HepG2 (cell line): ENCODE data around the gene MBD3. TPM values are rescaled to one million over a fixed set of nuclear protein-coding genes. Genes with fewer than 3 reads are reported as not detected.
A peak's percentile ranks its signal among the peaks of the same experiment; 100 is the strongest.

ENCODE experiments used
- CEBPG ChIP-seq: IDR thresholded peaks from 2 replicates; pipeline ENCODE4 v1.6.1; 2016
- CENPBD1 ChIP-seq: sonication (generic); formaldehyde crosslinking; IDR thresholded peaks from 2 replicates; pipeline ENCODE4 v1.8.0; 2022; ENCODE audit warnings: missing genetic modification reagents, low read depth, mild to moderate bottlenecking, borderline replicate concordance
- ELF4 ChIP-seq: sonication (generic); formaldehyde crosslinking; IDR thresholded peaks from 2 replicates; pipeline ENCODE4 v1.5.0; 2020; ENCODE audit warnings: missing genetic modification reagents, mild to moderate bottlenecking, moderate library complexity, borderline replicate concordance
- HDAC1 ChIP-seq: sonication (generic); formaldehyde crosslinking; IDR thresholded peaks from 2 replicates; pipeline ENCODE4 v1.5.1; 2020; ENCODE audit warnings: mild to moderate bottlenecking, missing genetic modification reagents
- MYC ChIP-seq: sonication (generic); formaldehyde crosslinking; IDR thresholded peaks from 2 replicates; pipeline ENCODE4 v1.9.0; 2021; ENCODE audit warnings: missing genetic modification reagents, borderline replicate concordance
- PBX2 ChIP-seq: IDR thresholded peaks from 2 replicates; pipeline ENCODE4 v1.6.1; 2016; ENCODE audit warnings: control low read depth
- PRDM4 ChIP-seq: sonication (generic); formaldehyde crosslinking; IDR thresholded peaks from 2 replicates; pipeline ENCODE4 v1.9.0; 2021; ENCODE audit warnings: missing genetic modification reagents, borderline replicate concordance
- SAP130 ChIP-seq: IDR thresholded peaks from 2 replicates; pipeline ENCODE4 v1.6.1; 2016; ENCODE audit warnings: low read depth
- SRSF1 ChIP-seq: fragments of 200-400 bp; formaldehyde crosslinking; optimal IDR thresholded peaks from 2 replicates; pipeline ENCODE3; 2017; ENCODE audit warnings: mild to moderate bottlenecking, low read depth, low read length, moderate library complexity
- TBP ChIP-seq: sonication (generic); formaldehyde crosslinking; IDR thresholded peaks from 2 replicates; pipeline ENCODE4 v1.5.0; 2020; ENCODE audit warnings: missing genetic modification reagents
- TCF7L2 ChIP-seq: IDR thresholded peaks from 2 replicates; pipeline ENCODE4 v1.6.1; 2011; ENCODE audit warnings: mild to moderate bottlenecking, low read depth, low read length, moderate library complexity
- TFDP2 ChIP-seq: sonication (generic); formaldehyde crosslinking; IDR thresholded peaks from 2 replicates; pipeline ENCODE4 v1.4.0; 2020; ENCODE audit warnings: missing genetic modification reagents
- TRIM24 ChIP-seq: sonication (generic); formaldehyde crosslinking; IDR thresholded peaks from 2 replicates; pipeline ENCODE4 v1.8.0; 2022; ENCODE audit warnings: mild to moderate bottlenecking, missing genetic modification reagents
- XRCC5 ChIP-seq: fragments of 200-400 bp; formaldehyde crosslinking; optimal IDR thresholded peaks from 2 replicates; pipeline ENCODE3; 2017; ENCODE audit warnings: mild to moderate bottlenecking, low read length
- ZBTB7B ChIP-seq: sonication (generic); formaldehyde crosslinking; IDR thresholded peaks from 2 replicates; pipeline ENCODE4 v1.4.0; 2020; ENCODE audit warnings: missing genetic modification reagents
- ZFP1 ChIP-seq: IDR thresholded peaks from 2 replicates; pipeline ENCODE4 v1.6.1; 2016
- ZNF317 ChIP-seq: sonication (generic); formaldehyde crosslinking; IDR thresholded peaks from 2 replicates; pipeline ENCODE4 v1.5.0; 2020; ENCODE audit warnings: mild to moderate bottlenecking, missing genetic modification reagents
- ZNF639 ChIP-seq: conservative IDR thresholded peaks from 2 replicates; pipeline ENCODE4 v1.6.1; 2018; ENCODE audit warnings: missing genetic modification reagents
- ZNF713 ChIP-seq: sonication (generic); formaldehyde crosslinking; IDR thresholded peaks from 2 replicates; pipeline ENCODE4 v1.4.0; 2020; ENCODE audit warnings: mild to moderate bottlenecking, missing genetic modification reagents
- ZUFSP ChIP-seq: sonication (generic); formaldehyde crosslinking; IDR thresholded peaks from 2 replicates; pipeline ENCODE4 v1.9.0; 2021; ENCODE audit warnings: missing genetic modification reagents, mild to moderate bottlenecking, borderline replicate concordance
- polyA plus RNA-seq, 8 experiments: library from polyadenylated mRNA; depleted of rRNA in 3 of 8; stranded (reverse) in 7 of 8; unstranded in 1 of 8; fragments of >200 nt; fragmentation: Illumina TruSeq in 4 of 8; extraction: Trizol in 4 of 8; gene quantifications; 2 replicates each; pipeline versions ENCODE4 v1.2.1 to v1.2.3, GENCODE V29; 2011 to 2016; ENCODE audit warnings: low read depth in 4 of 8, missing spikeins in 1 of 8, mixed read lengths in 1 of 8; ENCODE audit not compliant: insufficient read depth in 1 of 8
- total RNA-seq, 5 experiments: library from RNA; depleted of rRNA; stranded (reverse); fragments of >200 nt; fragmentation: Illumina TruSeq; extraction: Trizol; gene quantifications; 2 replicates each; pipeline ENCODE4 v1.2.3, GENCODE V29; 2016; ENCODE audit warnings: low read depth in 1 of 5

The MBD3 gene
- total and polyA plus RNA-seq, 2 of the 13 experiments (the other 11 are each of a cell fraction or from before 2014, with no cell fraction given), result 21.2 to 76.9 TPM

- TF ChIP-seq ZUFSP (CRISPR knock-in tag) (no peak), HDAC1 (CRISPR knock-in tag) (peak; percentile 49; the same call in 1 of the 2 replicates), TRIM24 (no peak), PBX2 (CRISPR knock-in tag) (no peak), TCF7L2 (no peak), ZFP1 (CRISPR knock-in tag) (no peak), PRDM4 (CRISPR knock-in tag) (no peak), TFDP2 (CRISPR knock-in tag) (no peak), CEBPG (CRISPR knock-in tag) (no peak), MYC (peak; percentile 91), ZNF639 (CRISPR knock-in tag) (no peak), ZBTB7B (no peak), XRCC5 (no peak), SAP130 (peak; percentile 91), SRSF1 (no peak), TBP (CRISPR knock-in tag) (no peak), CENPBD1 (CRISPR knock-in tag) (no peak), ZNF317 (no peak), ELF4 (CRISPR knock-in tag) (no peak), ZNF713 (CRISPR knock-in tag) (no peak)
Measured at GRCh38 chr19:1605236-1606137, 12.8 kb upstream of the MBD3 start, which contains the start of gene UQCR11 (continued).
